ENCODE measurements around the gene NUDT3. TPM values are rescaled to one million over a fixed set of nuclear protein-coding genes. Genes with fewer than 3 reads are reported as not detected.
"Not testable (repeated sequence)": the region's sequence is repeated elsewhere in the genome, so short reads cannot be mapped to it uniquely, and the experiment has no call there.

Gene NUDT3
- total RNA-seq, 3 donors from 2014 or later: 28.7 to 33.8 (median 29.0) TPM

DNA sequence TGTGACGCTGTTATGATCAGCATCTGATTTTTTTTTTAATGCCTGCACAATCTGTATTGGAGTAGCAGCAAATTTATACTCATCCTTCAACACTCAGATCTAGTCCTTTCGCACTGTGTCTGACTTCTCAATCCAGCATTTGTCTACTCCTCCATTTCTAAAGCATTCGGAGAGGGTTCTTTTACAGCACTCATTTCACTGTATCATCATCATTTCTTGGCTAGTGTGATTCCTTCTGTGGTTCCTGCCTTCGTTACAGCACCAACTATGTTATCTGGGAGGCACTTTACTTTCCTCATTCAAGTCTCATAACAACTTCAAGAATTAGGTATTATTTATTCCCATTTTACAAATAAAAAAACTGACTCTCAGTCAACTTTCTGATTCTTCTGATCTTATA lies 18.0 kb downstream of the NUDT3 start:
- no peak for TF ChIP-seq POLR2A (IDR thresholded peaks at IDR 0.05)
- TF ChIP-seq, protein P1, sequence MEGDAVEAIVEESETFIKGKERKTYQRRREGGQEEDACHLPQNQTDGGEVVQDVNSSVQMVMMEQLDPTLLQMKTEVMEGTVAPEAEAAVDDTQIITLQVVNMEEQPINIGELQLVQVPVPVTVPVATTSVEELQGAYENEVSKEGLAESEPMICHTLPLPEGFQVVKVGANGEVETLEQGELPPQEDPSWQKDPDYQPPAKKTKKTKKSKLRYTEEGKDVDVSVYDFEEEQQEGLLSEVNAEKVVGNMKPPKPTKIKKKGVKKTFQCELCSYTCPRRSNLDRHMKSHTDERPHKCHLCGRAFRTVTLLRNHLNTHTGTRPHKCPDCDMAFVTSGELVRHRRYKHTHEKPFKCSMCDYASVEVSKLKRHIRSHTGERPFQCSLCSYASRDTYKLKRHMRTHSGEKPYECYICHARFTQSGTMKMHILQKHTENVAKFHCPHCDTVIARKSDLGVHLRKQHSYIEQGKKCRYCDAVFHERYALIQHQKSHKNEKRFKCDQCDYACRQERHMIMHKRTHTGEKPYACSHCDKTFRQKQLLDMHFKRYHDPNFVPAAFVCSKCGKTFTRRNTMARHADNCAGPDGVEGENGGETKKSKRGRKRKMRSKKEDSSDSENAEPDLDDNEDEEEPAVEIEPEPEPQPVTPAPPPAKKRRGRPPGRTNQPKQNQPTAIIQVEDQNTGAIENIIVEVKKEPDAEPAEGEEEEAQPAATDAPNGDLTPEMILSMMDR (IDR thresholded peaks at IDR 0.05): no peak
- no peak for TF ChIP-seq POLR2AphosphoS5 (IDR thresholded peaks at IDR 0.05)
- Histone ChIP-seq H3K27me3 (no peaks in the 10 kb centered on the region), H3K36me3 (no peaks in the 10 kb centered on the region), H3K4me3 (no peak overlapping the region), H3K9me3 (no peaks in the 10 kb centered on the region), H3K4me1 (no peaks in the 10 kb centered on the region), H3K27ac (no peak overlapping the region)
- no peak for DNase-seq (ENCODE audit: low spot score in 2 of 2)
- intact Hi-C loops (cut with DNase I; ENCODE audit: low total_unique reads): no loop called here

DNA sequence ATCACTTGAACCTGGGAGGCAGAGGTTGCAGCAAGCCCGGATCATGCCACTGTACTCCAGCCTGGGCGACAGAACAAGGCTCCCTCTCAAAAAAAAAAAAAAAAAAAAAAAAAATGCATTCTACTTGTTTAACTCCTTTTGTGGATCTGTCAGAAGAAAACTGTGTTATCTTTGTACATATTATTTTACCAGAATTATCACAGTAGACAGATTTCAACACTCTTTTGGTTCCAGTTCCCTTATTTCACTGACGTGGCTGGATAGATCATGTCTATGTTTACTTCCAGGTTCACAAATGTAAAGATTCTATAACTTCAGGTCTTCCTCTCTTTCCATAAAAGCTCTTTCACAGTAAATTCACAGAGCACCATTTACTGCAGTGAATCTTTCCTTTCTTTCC lies 18.4 kb downstream of the NUDT3 start:
- H3K27ac ChIP-seq: no peak overlapping the region
- no peak overlapping the region for H3K4me3 ChIP-seq
- H3K4me1 ChIP-seq: no peaks in the 10 kb centered on the region
- TF ChIP-seq POLR2A (IDR thresholded peaks at IDR 0.05) (no peak), POLR2AphosphoS5 (IDR thresholded peaks at IDR 0.05) (no peak)
- TF ChIP-seq, protein P1 (IDR thresholded peaks at IDR 0.05): no peak
- no peaks in the 10 kb centered on the region for H3K27me3 ChIP-seq
- H3K36me3 ChIP-seq: no peaks in the 10 kb centered on the region
- no peak for DNase-seq (ENCODE audit: low spot score in 2 of 2)
- H3K9me3 ChIP-seq: no peaks in the 10 kb centered on the region
- intact Hi-C loops (cut with DNase I; ENCODE audit: low total_unique reads): no loop called here

DNA sequence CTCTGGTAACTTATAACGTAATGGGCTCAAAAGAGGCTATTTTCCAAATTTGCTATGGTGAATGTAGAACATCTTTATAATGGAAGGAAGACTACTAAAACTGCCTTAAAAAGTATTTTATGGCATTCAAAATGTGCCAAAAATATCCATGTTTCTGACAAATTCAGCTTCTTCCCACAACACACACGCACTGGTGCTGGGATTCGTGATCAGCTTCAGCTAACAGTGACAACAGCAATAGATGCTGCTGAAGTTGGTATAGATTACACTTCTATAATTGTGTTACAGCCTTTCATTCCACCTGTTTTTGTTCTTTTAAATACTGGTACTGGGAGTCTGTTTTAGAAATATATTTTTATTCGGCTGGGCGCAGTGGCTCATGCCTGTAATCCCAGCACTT lies 19.0 kb downstream of the NUDT3 start:
- intact Hi-C loops (cut with DNase I; ENCODE audit: low total_unique reads): no loop called here
- H3K4me3 ChIP-seq: no peak overlapping the region
- TF ChIP-seq POLR2AphosphoS5 (IDR thresholded peaks at IDR 0.05) (no peak), POLR2A (IDR thresholded peaks at IDR 0.05) (no peak)
- TF ChIP-seq, protein P1 (IDR thresholded peaks at IDR 0.05): no peak
- H3K9me3 ChIP-seq: no peaks in the 10 kb centered on the region
- no peaks in the 10 kb centered on the region for H3K4me1 ChIP-seq
- no peaks in the 10 kb centered on the region for H3K27me3 ChIP-seq
- no peak for DNase-seq (ENCODE audit: low spot score in 2 of 2)
- H3K27ac ChIP-seq: no peak overlapping the region
- H3K36me3 ChIP-seq: no peaks in the 10 kb centered on the region

DNA sequence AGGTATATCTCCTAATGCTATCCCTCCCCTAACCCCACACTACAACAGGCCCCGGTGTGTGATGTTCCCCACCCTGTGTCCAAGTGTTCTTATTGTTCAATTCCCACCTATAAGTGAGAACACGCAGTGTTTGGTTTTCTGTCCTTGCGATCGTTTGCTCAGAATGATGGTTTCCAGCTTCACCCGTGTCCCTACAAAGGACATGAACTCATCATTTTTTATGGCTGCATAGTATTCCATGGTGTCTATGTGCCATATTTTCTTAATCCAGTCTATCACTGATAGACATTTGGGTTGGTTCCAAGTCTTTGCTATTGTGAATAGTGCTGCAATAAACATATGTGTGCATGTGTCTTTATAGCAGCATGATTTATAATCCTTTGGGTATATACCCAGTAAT lies 20.6 kb downstream of the NUDT3 start:
- DNase-seq (ENCODE audit: low spot score in 2 of 2); H3K4me1 ChIP-seq; H3K9me3 ChIP-seq; intact Hi-C loops (cut with DNase I; ENCODE audit: low total_unique reads); H3K4me3 ChIP-seq; H3K36me3 ChIP-seq; H3K27me3 ChIP-seq; H3K27ac ChIP-seq: not testable (repeated sequence)

DNA sequence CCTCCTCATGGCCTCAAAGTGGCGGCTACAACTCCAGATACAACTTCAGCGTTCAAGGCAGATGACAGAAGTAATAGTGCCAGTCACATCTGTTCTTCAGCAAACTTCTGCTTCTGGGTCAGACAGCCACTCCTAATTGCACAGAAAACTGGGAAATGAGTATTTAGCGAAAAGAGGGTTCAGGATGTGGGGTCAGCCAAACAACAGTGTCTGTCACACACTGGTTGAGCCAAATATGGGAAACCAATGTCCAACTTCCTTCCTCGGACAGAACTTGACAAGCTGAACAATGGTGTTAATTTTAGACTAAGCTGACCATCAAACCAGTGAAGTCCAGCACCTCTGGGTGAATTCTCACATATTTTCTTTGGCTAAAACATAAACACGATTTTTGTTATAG lies 22.1 kb downstream of the NUDT3 start:
- TF ChIP-seq, protein P1 (IDR thresholded peaks at IDR 0.05): no peak
- TF ChIP-seq POLR2A (IDR thresholded peaks at IDR 0.05) (no peak), POLR2AphosphoS5 (IDR thresholded peaks at IDR 0.05) (no peak)
- no peak overlapping the region for H3K27ac ChIP-seq
- no peaks in the 10 kb centered on the region for H3K36me3 ChIP-seq
- H3K4me1 ChIP-seq: no peaks in the 10 kb centered on the region
- H3K4me3 ChIP-seq: no peak overlapping the region
- DNase-seq (ENCODE audit: low spot score in 2 of 2): no peak
- no peaks in the 10 kb centered on the region for H3K27me3 ChIP-seq
- intact Hi-C loops (cut with DNase I; ENCODE audit: low total_unique reads): no loop called here
- no peaks in the 10 kb centered on the region for H3K9me3 ChIP-seq

DNA sequence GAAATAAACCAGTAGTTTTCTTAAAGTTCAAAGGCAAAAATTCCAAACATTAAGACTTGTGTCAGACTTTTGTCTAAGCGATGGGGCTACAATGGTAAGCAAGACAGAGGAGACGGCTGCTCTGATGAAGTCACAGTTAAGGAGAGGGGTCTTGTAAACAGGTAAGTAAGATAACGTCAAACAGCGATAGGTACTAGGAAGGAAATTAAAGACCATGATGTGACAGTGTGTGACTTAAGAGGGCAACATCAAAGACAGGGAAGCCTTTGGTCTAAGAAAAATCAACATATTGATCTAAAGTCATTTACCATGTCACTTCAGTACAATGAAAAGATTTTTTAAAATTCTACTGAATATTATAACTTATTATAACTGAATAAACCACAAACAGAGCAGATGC lies 23.1 kb downstream of the NUDT3 start:
- no peaks in the 10 kb centered on the region for H3K9me3 ChIP-seq
- no peak overlapping the region for H3K4me3 ChIP-seq
- TF ChIP-seq POLR2A (IDR thresholded peaks at IDR 0.05): no peak
- TF ChIP-seq, protein P1 (IDR thresholded peaks at IDR 0.05): no peak
- TF ChIP-seq POLR2AphosphoS5 (IDR thresholded peaks at IDR 0.05): no peak
- H3K36me3 ChIP-seq: no peaks in the 10 kb centered on the region
- H3K27me3 ChIP-seq: no peaks in the 10 kb centered on the region
- intact Hi-C loops (cut with DNase I; ENCODE audit: low total_unique reads): no loop called here
- no peak for DNase-seq (ENCODE audit: low spot score in 2 of 2)
- H3K4me1 ChIP-seq: no peaks in the 10 kb centered on the region
- H3K27ac ChIP-seq: no peak overlapping the region

Measured in breast epithelium (tissue), 4 donors.